ENCODE results near the gene MROH9. TPM values are rescaled to one million over a fixed set of nuclear protein-coding genes. Genes with fewer than 3 reads are reported as not detected.

Gene MROH9
- total RNA-seq, 1 experiment from 2014 or later, result not detected

DNA sequence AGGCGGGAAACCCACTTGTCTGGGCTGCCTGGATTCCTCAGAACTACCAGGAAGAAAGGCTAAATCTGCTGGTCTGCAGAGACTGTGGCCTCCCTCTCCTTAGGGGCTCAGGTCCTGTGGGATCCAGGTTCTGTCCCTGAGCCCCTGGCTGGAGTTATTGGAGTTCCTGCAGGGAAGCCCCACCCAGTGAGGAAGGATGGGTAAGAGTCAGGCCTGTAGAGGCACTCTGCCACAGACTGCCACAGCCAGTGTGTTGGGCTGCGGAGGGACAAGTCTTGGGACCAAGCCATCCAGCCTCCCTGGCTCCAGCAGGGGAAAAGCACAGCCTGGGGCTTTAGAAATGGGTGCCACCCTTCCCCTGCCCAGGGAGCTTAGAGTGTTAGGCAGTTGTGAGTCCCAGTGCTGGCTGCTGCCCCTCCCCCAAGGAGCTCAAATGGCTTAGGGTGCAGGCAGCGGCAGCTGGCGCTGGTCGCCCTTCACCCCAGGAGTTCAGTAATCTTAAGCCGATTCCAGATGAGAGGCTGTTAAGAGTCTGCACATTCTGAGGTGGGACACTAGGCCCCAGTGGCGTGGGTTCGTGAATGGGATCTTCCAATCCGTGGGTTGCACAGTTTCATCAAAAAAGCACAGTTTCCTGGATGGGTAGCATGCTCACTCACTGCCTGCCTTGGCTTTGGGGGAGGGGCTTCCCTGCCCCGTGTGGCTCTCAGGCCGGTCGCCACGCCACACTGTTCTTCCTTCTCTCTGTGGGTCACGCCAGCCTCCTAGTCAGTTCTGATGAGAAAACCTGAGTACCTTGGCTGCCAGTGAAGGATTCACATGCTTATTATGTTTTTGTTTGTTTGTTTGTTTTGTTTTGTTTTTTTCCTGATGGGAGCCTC, 97.7 kb downstream of the MROH9 start:
- TF ChIP-seq, protein P1, sequence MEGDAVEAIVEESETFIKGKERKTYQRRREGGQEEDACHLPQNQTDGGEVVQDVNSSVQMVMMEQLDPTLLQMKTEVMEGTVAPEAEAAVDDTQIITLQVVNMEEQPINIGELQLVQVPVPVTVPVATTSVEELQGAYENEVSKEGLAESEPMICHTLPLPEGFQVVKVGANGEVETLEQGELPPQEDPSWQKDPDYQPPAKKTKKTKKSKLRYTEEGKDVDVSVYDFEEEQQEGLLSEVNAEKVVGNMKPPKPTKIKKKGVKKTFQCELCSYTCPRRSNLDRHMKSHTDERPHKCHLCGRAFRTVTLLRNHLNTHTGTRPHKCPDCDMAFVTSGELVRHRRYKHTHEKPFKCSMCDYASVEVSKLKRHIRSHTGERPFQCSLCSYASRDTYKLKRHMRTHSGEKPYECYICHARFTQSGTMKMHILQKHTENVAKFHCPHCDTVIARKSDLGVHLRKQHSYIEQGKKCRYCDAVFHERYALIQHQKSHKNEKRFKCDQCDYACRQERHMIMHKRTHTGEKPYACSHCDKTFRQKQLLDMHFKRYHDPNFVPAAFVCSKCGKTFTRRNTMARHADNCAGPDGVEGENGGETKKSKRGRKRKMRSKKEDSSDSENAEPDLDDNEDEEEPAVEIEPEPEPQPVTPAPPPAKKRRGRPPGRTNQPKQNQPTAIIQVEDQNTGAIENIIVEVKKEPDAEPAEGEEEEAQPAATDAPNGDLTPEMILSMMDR (conservative IDR thresholded peaks at IDR 0.05), result no peak
- no peak overlapping the region for H3K18ac ChIP-seq (ENCODE audit: insufficient read length, low read depth, low read length)
- H4K91ac ChIP-seq (ENCODE audit: insufficient read length, low read depth, low read length), result no peak overlapping the region
- no peaks in the 10 kb centered on the region for H3K79me1 ChIP-seq (ENCODE audit: insufficient read depth, low read depth, low read length, poor library complexity, severe bottlenecking)
- no peak overlapping the region for H2BK20ac ChIP-seq (ENCODE audit: low read depth, low read length, poor library complexity, severe bottlenecking)
- no peak overlapping the region for H2BK120ac ChIP-seq (ENCODE audit: low read depth, low read length, poor library complexity, severe bottlenecking)
- no peak overlapping the region for H3K23ac ChIP-seq (ENCODE audit: insufficient read length, low read depth, low read length)
- H3K9me3 Mint-ChIP-seq, result no peaks in the 10 kb centered on the region
- no peaks in the 10 kb centered on the region for H4K20me1 ChIP-seq (ENCODE audit: control insufficient read depth, insufficient read depth, insufficient read length)
- H3K14ac ChIP-seq (ENCODE audit: insufficient read depth, low read length), result no peak overlapping the region
- no peak overlapping the region for H4K8ac ChIP-seq (replicated peaks; ENCODE audit: insufficient read length, low read depth, low read length)
- WGBS (ENCODE audit: extremely low coverage, insufficient read length, low lambda C conversion rate), result no CpG with 5 or more reads among the region's 14 CpGs
- no peak overlapping the region for H3K9ac ChIP-seq (ENCODE audit: extremely low read depth, insufficient read length, low read length)
- H2AK5ac ChIP-seq (ENCODE audit: insufficient read length, low read length), result no peak overlapping the region
- H3K4ac ChIP-seq (ENCODE audit: low read depth, low read length), result no peak overlapping the region
- H3K79me2 ChIP-seq (ENCODE audit: insufficient read depth, low read length), result no peaks in the 10 kb centered on the region
- H3K27ac Mint-ChIP-seq, result peak overlapping the region in 1 of 3 experiments; percentile 78; a peak in 1 of 7 replicates
- H3K9me3 ChIP-seq (ENCODE audit: control insufficient read depth, low read depth, low read length), result no peaks in the 10 kb centered on the region
- DNase-seq, result peak; percentile 55
- H3K4me2 ChIP-seq (ENCODE audit: insufficient read depth, insufficient read length, low read length), result peak overlapping the region; percentile 10
- H2BK12ac ChIP-seq (ENCODE audit: insufficient read length, low read depth, low read length), result no peak overlapping the region
- H2AFZ ChIP-seq (ENCODE audit: low read length), result peak overlapping the region; percentile 42
- H4K5ac ChIP-seq (ENCODE audit: insufficient read length, low read depth, low read length), result no peak overlapping the region
- H3K27me3 Mint-ChIP-seq (ENCODE audit: low read depth), result no peaks in the 10 kb centered on the region
- H3K23me2 ChIP-seq (ENCODE audit: insufficient read length, low read depth, low read length, poor library complexity, severe bottlenecking), result peaks cover 3% of the 10 kb centered on the region
- no peaks in the 10 kb centered on the region for H3K36me3 Mint-ChIP-seq (ENCODE audit: insufficient read depth in 1 of 3, low read depth in 3 of 3)
- H3K4me3 Mint-ChIP-seq, result peak overlapping the region; percentile 18 to 40; a peak in 3 of 5 replicates
- no peak overlapping the region for H3K56ac ChIP-seq (ENCODE audit: insufficient read length, low read depth, low read length)
- peaks cover 13 to 15% of the 10 kb centered on the region in 2 experiments for H3K4me1 Mint-ChIP-seq
- no peak overlapping the region for H2BK15ac ChIP-seq (ENCODE audit: low read depth, low read length)
- H3K4me1 ChIP-seq (ENCODE audit: insufficient read depth, low read length), result no peaks in the 10 kb centered on the region; the same call in 1 of the 2 replicates
- H3K27ac ChIP-seq (ENCODE audit: insufficient read length, low read depth, low read length), result no peak overlapping the region
- no peak overlapping the region for H3T11ph ChIP-seq (ENCODE audit: low read length)
- H3K27me3 ChIP-seq (ENCODE audit: insufficient read depth, low read length), result no peaks in the 10 kb centered on the region
- no peak overlapping the region for H2BK5ac ChIP-seq (ENCODE audit: insufficient read length, low read length)
